Neuronal stem cell (in vitro differentiated cells): ENCODE data around the gene PAK2.
"Not testable (repeated sequence)": the region's sequence is repeated elsewhere in the genome, so short reads cannot be mapped to it uniquely, and the experiment has no call there.

Experiments used
- DNase-seq: peaks from one replicate; pipeline ENCODE4 v3.0.0-alpha.2; 2013; ENCODE audit warnings: low spot score
- H2AFZ ChIP-seq: one replicate; pipeline ENCODE4 v1.6.1; 2013; ENCODE audit warnings: mild to moderate bottlenecking, low read length, inconsistent platforms
- H2AK5ac ChIP-seq: 2 replicates; pipeline ENCODE4 v1.6.1; 2013; ENCODE audit warnings: low read depth, mild to moderate bottlenecking, inconsistent platforms, low read length, moderate library complexity, mixed read lengths
- H2BK120ac ChIP-seq: 2 replicates; pipeline ENCODE4 v1.6.1; 2013; ENCODE audit warnings: low read depth, mild to moderate bottlenecking, inconsistent platforms, low read length, moderate library complexity, mixed read lengths
- H2BK12ac ChIP-seq: one replicate; pipeline ENCODE4 v1.6.1; 2013; ENCODE audit warnings: low read length, inconsistent platforms
- H2BK15ac ChIP-seq: 2 replicates; pipeline ENCODE4 v1.6.1; 2013; ENCODE audit warnings: mild to moderate bottlenecking, low read length, inconsistent platforms, mixed read lengths
- H2BK5ac ChIP-seq: one replicate; pipeline ENCODE4 v1.6.1; 2013; ENCODE audit warnings: inconsistent platforms, mild to moderate bottlenecking, low read length, moderate library complexity
- H3K14ac ChIP-seq: one replicate; pipeline ENCODE4 v1.6.1; 2013; ENCODE audit warnings: low read length, inconsistent platforms
- H3K18ac ChIP-seq: 2 replicates; pipeline ENCODE4 v1.6.1; 2013; ENCODE audit warnings: low read length, inconsistent platforms
- H3K23ac ChIP-seq: 2 replicates; pipeline ENCODE4 v1.6.1; 2013; ENCODE audit warnings: low read depth, mild to moderate bottlenecking, mixed read lengths, low read length, inconsistent platforms; ENCODE audit not compliant: poor library complexity
- H3K27ac ChIP-seq: replicated peaks from 3 replicates; pipeline ENCODE4 v1.5.1; 2013; ENCODE audit warnings: low read length, inconsistent platforms
- H3K27me3 ChIP-seq, 3 experiments: 2 replicates each; pipeline ENCODE4 v1.6.1; 2013; ENCODE audit warnings: low read length in 3 of 3, mild to moderate bottlenecking in 2 of 3, inconsistent platforms in 1 of 3, low read depth in 1 of 3, mixed read lengths in 1 of 3, moderate library complexity in 1 of 3; ENCODE audit not compliant: control insufficient read depth in 3 of 3, insufficient read depth in 3 of 3
- H3K36me3 ChIP-seq, 2 donors: replicated peaks in 1 of 2; 2 replicates each; pipeline ENCODE4 v1.6.1; 2013; ENCODE audit warnings: low read length in 2 of 2; ENCODE audit not compliant: control insufficient read depth in 2 of 2, insufficient read depth in 2 of 2
- H3K4ac ChIP-seq: 2 replicates; pipeline ENCODE4 v1.6.1; 2013; ENCODE audit warnings: inconsistent platforms, mild to moderate bottlenecking, low read length, moderate library complexity
- H3K4me1 ChIP-seq, 2 donors: 1 replicate in 1 of 2; 2 replicates in 1 of 2; pipeline ENCODE4 v1.6.1; 2013; ENCODE audit warnings: low read length in 2 of 2, low read depth in 1 of 2; ENCODE audit not compliant: control insufficient read depth in 2 of 2, insufficient read depth in 1 of 2
- H3K4me2 ChIP-seq: one replicate; pipeline ENCODE4 v1.6.1; 2013; ENCODE audit warnings: mild to moderate bottlenecking, low read length, inconsistent platforms; ENCODE audit not compliant: insufficient read depth, poor library complexity, severe bottlenecking
- H3K4me3 ChIP-seq, 2 donors: 2 replicates each; pipeline ENCODE4 v1.5.1; 2013; ENCODE audit warnings: low read length in 2 of 2, mild to moderate bottlenecking in 2 of 2, inconsistent platforms in 1 of 2, moderate library complexity in 1 of 2
- H3K79me1 ChIP-seq: one replicate; pipeline ENCODE4 v1.6.1; 2013; ENCODE audit warnings: low read depth, mild to moderate bottlenecking, inconsistent platforms, low read length, moderate library complexity
- H3K9ac ChIP-seq: one replicate; pipeline ENCODE4 v1.6.1; 2013; ENCODE audit warnings: mild to moderate bottlenecking, low read depth, low read length, inconsistent platforms; ENCODE audit not compliant: poor library complexity
- H3K9me3 ChIP-seq, 2 donors: replicated peaks in 1 of 2; 2 replicates each; pipeline versions ENCODE3 to v1.6.1; 2013; ENCODE audit warnings: low read length in 2 of 2, mild to moderate bottlenecking in 2 of 2, inconsistent platforms in 1 of 2, low read depth in 1 of 2, mixed read lengths in 1 of 2, moderate library complexity in 1 of 2; ENCODE audit not compliant: control insufficient read depth in 2 of 2, insufficient read depth in 1 of 2
- H4K8ac ChIP-seq: one replicate; pipeline ENCODE4 v1.6.1; 2013; ENCODE audit warnings: low read depth, mild to moderate bottlenecking, inconsistent platforms, low read length, moderate library complexity
- H4K91ac ChIP-seq: one replicate; pipeline ENCODE4 v1.6.1; 2013; ENCODE audit warnings: low read length, low read depth, mild to moderate bottlenecking, inconsistent platforms; ENCODE audit not compliant: poor library complexity
- WGBS, 2 donors: extraction: QIAGEN DNeasy Blood & Tissue Kit; methylation state at CpG; one replicate each; pipeline ENCODE4 v1.1.7; 2013; ENCODE audit warnings: missing lambda C conversion rate in 2 of 2, mixed read lengths in 1 of 2; ENCODE audit not compliant: insufficient read length in 2 of 2, insufficient replicate concordance in 1 of 2; ENCODE audit errors: extremely low coverage in 2 of 2; 5-methylcytosine and 5-hydroxymethylcytosine counted together

PAK2 gene

DNA sequence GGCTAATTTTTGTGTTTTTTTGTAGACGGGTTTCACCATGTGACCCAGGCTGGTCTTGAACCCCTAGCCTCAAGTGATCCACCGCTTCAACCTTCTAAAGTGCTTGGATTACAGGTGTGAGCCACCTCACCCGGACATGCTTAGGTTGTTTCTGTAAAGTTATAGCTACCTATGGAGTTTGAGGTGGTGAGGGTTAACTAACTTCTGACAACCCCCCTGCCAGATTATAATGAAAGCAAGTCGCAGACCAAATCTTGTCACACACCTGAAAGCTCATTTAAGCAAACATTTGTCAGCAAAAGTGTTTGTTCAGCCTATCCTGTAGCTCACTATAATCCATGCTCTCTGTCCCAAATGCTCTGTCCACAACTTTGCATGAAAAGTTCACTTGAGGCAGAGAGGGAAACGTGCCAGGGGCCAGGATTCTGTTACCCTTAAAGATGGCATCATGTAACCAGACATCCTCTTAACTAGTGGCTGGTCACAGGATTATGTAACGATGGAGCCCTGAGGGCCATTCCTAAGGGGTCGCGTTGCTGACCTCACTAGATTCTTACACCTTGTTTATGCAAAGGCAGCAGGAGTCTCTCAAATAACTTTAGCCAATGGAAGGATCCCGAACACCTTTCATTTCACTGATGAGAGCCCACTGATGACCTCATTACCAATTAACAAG, 103.9 kb downstream of the PAK2 start:
- H2AK5ac ChIP-seq: no peak overlapping the region
- no peaks in the 10 kb centered on the region for H3K27me3 ChIP-seq
- H3K9me3 ChIP-seq: no peaks in the 10 kb centered on the region
- H3K23ac ChIP-seq: no peak overlapping the region
- no peaks in the 10 kb centered on the region for H3K36me3 ChIP-seq
- H3K9ac ChIP-seq: no peak overlapping the region
- H4K8ac ChIP-seq: no peak overlapping the region
- H2BK12ac ChIP-seq: no peak overlapping the region
- H3K14ac ChIP-seq: no peak overlapping the region
- H3K4ac ChIP-seq: no peak overlapping the region
- no peak overlapping the region for H3K4me3 ChIP-seq
- H2AFZ ChIP-seq: no peak overlapping the region
- H3K4me1 ChIP-seq: no peaks in the 10 kb centered on the region
- no peak overlapping the region for H3K18ac ChIP-seq
- H3K27ac ChIP-seq: no peak overlapping the region
- no CpG with 5 or more reads among the region's 9 CpGs for WGBS, 2 donors
- DNase-seq: no peak
- no peaks in the 10 kb centered on the region for H3K79me1 ChIP-seq
- H2BK15ac ChIP-seq: no peak overlapping the region
- H4K91ac ChIP-seq: no peak overlapping the region
- no peak overlapping the region for H2BK120ac ChIP-seq
- no peak overlapping the region for H3K4me2 ChIP-seq
- H2BK5ac ChIP-seq: no peak overlapping the region

DNA sequence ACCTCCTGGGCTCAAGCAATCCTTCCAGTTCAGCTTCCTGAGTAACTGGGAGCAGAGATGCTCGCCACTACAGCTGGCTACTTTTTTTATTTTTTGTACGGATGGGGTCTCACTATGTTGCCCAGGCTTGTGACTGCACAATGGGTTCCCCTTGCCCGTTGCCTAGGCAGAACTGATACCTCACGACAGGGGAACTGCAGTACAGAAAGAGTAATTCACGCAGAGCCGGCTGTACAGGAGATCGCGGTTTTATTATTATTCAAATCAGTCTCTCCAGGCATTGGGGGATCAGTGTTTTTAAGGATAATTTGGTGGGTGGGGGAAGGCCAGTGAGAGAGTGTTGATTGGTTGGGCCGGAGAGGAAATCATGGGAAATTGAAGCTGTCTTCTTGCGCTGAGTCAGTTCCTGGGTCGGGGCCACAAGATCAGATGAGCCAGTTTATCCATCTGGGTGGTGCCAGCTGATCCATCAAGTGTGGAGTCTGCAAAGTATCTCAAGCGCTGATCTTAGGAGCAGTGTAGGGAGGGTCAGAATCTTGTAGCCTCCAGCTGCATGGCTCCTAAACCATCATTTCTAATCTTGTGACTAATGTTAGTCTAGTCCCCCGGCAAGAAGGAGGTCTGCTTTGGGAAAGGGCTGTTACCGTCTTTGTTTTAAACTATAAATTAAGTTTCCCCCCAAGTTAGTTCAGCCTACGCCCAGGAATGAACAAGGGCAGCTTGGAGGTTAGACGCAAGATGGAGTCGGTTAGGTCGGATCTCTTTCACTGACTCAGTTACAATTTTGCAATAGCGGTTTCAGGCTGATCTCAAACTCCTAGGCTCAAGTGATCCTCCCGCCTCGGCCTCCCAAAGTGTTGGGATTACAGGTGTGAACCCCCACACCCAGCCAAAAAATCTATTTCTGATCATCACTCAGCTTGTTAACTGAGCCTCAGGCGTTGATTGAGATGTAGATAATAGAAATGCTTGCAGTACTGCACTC, 104.9 kb downstream of the PAK2 start:
- not testable (repeated sequence) for H2BK15ac ChIP-seq, H2AK5ac ChIP-seq, H4K8ac ChIP-seq

GRCh38 chr3:196848375-196848774, 108.7 kb downstream of the PAK2 start:
- H3K79me1 ChIP-seq, H3K9ac ChIP-seq, DNase-seq, H3K23ac ChIP-seq, H4K8ac ChIP-seq, H2AK5ac ChIP-seq, H3K18ac ChIP-seq, H3K27me3 ChIP-seq, H2BK120ac ChIP-seq, H3K4ac ChIP-seq, H3K9me3 ChIP-seq, H3K4me1 ChIP-seq, H3K14ac ChIP-seq, H2BK5ac ChIP-seq, H3K4me3 ChIP-seq, H4K91ac ChIP-seq, H3K4me2 ChIP-seq, H3K36me3 ChIP-seq, H2BK15ac ChIP-seq, H2BK12ac ChIP-seq, H3K27ac ChIP-seq, H2AFZ ChIP-seq: not testable (repeated sequence)
- WGBS, 2 donors: no CpG with 5 or more reads among the region's 4 CpGs

More for the DNA sequence above, 104.9 kb downstream of the PAK2 start:
- H3K36me3 ChIP-seq, H2BK5ac ChIP-seq, H3K4ac ChIP-seq, H2BK12ac ChIP-seq, DNase-seq, H3K9me3 ChIP-seq, H3K4me3 ChIP-seq, H3K79me1 ChIP-seq, H3K27me3 ChIP-seq, H3K4me2 ChIP-seq, H3K14ac ChIP-seq, H4K91ac ChIP-seq, H3K4me1 ChIP-seq, H3K27ac ChIP-seq, H3K18ac ChIP-seq, H3K23ac ChIP-seq, H3K9ac ChIP-seq, H2BK120ac ChIP-seq, H2AFZ ChIP-seq: not testable (repeated sequence)
- WGBS, 2 donors: no CpG with 5 or more reads among the region's 22 CpGs

GRCh38 chr3:196849180-196849741, 109.6 kb downstream of the PAK2 start:
- no peak overlapping the region for H2AK5ac ChIP-seq
- no CpG with 5 or more reads among the region's 11 CpGs for WGBS, 2 donors

More at GRCh38 chr3:196849180-196849741, 109.6 kb downstream of the PAK2 start:
- H3K18ac ChIP-seq: no peak overlapping the region
- no peak overlapping the region for H2AFZ ChIP-seq
- no peaks in the 10 kb centered on the region for H3K4me1 ChIP-seq
- no peak overlapping the region for H4K8ac ChIP-seq
- H3K4me2 ChIP-seq: no peak overlapping the region
- H3K14ac ChIP-seq: no peak overlapping the region
- no peak overlapping the region for H2BK5ac ChIP-seq
- H3K23ac ChIP-seq: no peak overlapping the region
- no peak overlapping the region for H3K9ac ChIP-seq
- H3K27ac ChIP-seq: no peak overlapping the region
- H3K4me3 ChIP-seq: no peak overlapping the region
- no peak for DNase-seq
- no peak overlapping the region for H4K91ac ChIP-seq
- peaks cover 2% of the 10 kb centered on the region for H3K79me1 ChIP-seq
- H2BK120ac ChIP-seq: no peak overlapping the region
- no peak overlapping the region for H2BK15ac ChIP-seq
- H3K4ac ChIP-seq: no peak overlapping the region
- peaks cover 2 to 8% of the 10 kb centered on the region in 2 donors for H3K9me3 ChIP-seq
- H3K36me3 ChIP-seq: no peaks in the 10 kb centered on the region
- no peak overlapping the region for H2BK12ac ChIP-seq
- H3K27me3 ChIP-seq: no peaks in the 10 kb centered on the region
